ENCODE measurements around the gene DUS1L.

DUS1L gene

GRCh38 chr17:82055023-82055964, 10.3 kb downstream of the DUS1L start:
- DNase-seq, result no peak

- DNase-seq, result no peak
Measured at GRCh38 chr17:82054351-82055022, 11.1 kb downstream of the DUS1L start.

GRCh38 chr17:82053556-82054263, 11.9 kb downstream of the DUS1L start:
- no peak for DNase-seq

- no peak for DNase-seq
Measured at GRCh38 chr17:82053130-82053529, 12.5 kb downstream of the DUS1L start.

GRCh38 chr17:82052638-82053059, 13.0 kb downstream of the DUS1L start:
- DNase-seq, result no peak

GRCh38 chr17:82051776-82052637, 13.6 kb downstream of the DUS1L start, which contains the start of the genes GPS1 and RFNG:
Gene GPS1, plus strand, starts transcription at chr17:82051898. Its CDS starts 34 bp downstream, at chr17:82051932.
Gene RFNG, minus strand, starts transcription at chr17:82051811. Its CDS starts 45 bp downstream, at chr17:82051766.
- peak; percentile 81 for DNase-seq

- no peak for DNase-seq
Measured at GRCh38 chr17:82050761-82051641, 14.6 kb downstream of the DUS1L start.

GRCh38 chr17:82050152-82050760, 15.3 kb downstream of the DUS1L start:
- DNase-seq, result no peak

GRCh38 chr17:82049521-82049971, 16.1 kb downstream of the DUS1L start:
- DNase-seq, result no peak

GRCh38 chr17:82049106-82049505, 16.5 kb downstream of the DUS1L start:
- DNase-seq, result no peak

- DNase-seq, result no peak
Measured at GRCh38 chr17:82048571-82048971, 17.0 kb downstream of the DUS1L start.

- no peak for DNase-seq
Measured at GRCh38 chr17:82047914-82048570, 17.6 kb downstream of the DUS1L start.

- DNase-seq, result no peak
Measured at GRCh38 chr17:82047379-82047778, 18.2 kb downstream of the DUS1L start.

GRCh38 chr17:82046903-82047302, 18.7 kb downstream of the DUS1L start:
- DNase-seq, result no peak

- DNase-seq, result no peak
Measured at GRCh38 chr17:82045936-82046484, 19.6 kb downstream of the DUS1L start.

GRCh38 chr17:82043507-82043906, 22.1 kb downstream of the DUS1L start:
- no peak for DNase-seq

- DNase-seq, result no peak
Measured at GRCh38 chr17:82042649-82043048, 23.0 kb downstream of the DUS1L start.

GRCh38 chr17:82041144-82041814, 24.3 kb downstream of the DUS1L start:
- DNase-seq, result no peak

GRCh38 chr17:82039695-82040299, 25.8 kb downstream of the DUS1L start:
- no peak for DNase-seq
